Liver (tissue), 9 donors: ENCODE measurements around the gene NGB. TPM values are rescaled to one million over a fixed set of nuclear protein-coding genes. Genes with fewer than 3 reads are reported as not detected.
"Not testable (repeated sequence)": the region's sequence is repeated elsewhere in the genome, so short reads cannot be mapped to it uniquely, and the experiment has no call there.

ENCODE experiments used
- DNase-seq: peaks from one replicate; pipeline ENCODE4 v3.0.0-alpha.2; 2017; ENCODE audit warnings: low spot score
- H3K27ac ChIP-seq, 2 donors: one replicate each; pipeline ENCODE4 v1.7.0; 2013; ENCODE audit warnings: inconsistent platforms in 2 of 2, low read length in 2 of 2, control low read depth in 1 of 2, low read depth in 1 of 2, mild to moderate bottlenecking in 1 of 2
- H3K27me3 ChIP-seq, 4 donors: one replicate each; pipeline versions ENCODE4 v1.6.1 to v1.7.0; 2013; ENCODE audit warnings: low read length in 3 of 4, inconsistent platforms in 1 of 4, mild to moderate bottlenecking in 1 of 4, moderate library complexity in 1 of 4; ENCODE audit not compliant: control insufficient read depth in 4 of 4, insufficient read depth in 4 of 4
- H3K36me3 ChIP-seq, 4 donors: one replicate each; pipeline versions ENCODE4 v1.6.1 to v1.7.0; 2013; ENCODE audit warnings: low read length in 3 of 4, mild to moderate bottlenecking in 3 of 4, low read depth in 1 of 4, moderate library complexity in 1 of 4; ENCODE audit not compliant: control insufficient read depth in 4 of 4, insufficient read depth in 3 of 4
- H3K4me1 ChIP-seq, 4 donors: one replicate each; pipeline versions ENCODE4 v1.6.1 to v1.7.0; 2013; ENCODE audit warnings: low read length in 3 of 4, mild to moderate bottlenecking in 3 of 4, moderate library complexity in 1 of 4; ENCODE audit not compliant: control insufficient read depth in 4 of 4, insufficient read depth in 4 of 4
- H3K4me3 ChIP-seq, 3 donors: one replicate each; pipeline versions ENCODE4 v1.6.1 to v1.7.0; 2013; ENCODE audit warnings: low read length in 3 of 3, control low read depth in 1 of 3, low read depth in 1 of 3, mild to moderate bottlenecking in 1 of 3
- H3K9ac ChIP-seq, 2 donors: one replicate each; pipeline ENCODE4 v1.7.0; 2013; ENCODE audit warnings: low read length in 2 of 2, mild to moderate bottlenecking in 2 of 2, moderate library complexity in 2 of 2, control low read depth in 1 of 2, low read depth in 1 of 2
- H3K9me3 ChIP-seq, 4 donors: one replicate each; pipeline versions ENCODE4 v1.6.1 to v1.7.0; 2013; ENCODE audit warnings: low read length in 3 of 4; ENCODE audit not compliant: control insufficient read depth in 4 of 4
- EGR1 ChIP-seq, 2 donors: IDR thresholded peaks; 2 replicates each; pipeline ENCODE4 v1.6.1; 2016 to 2018; ENCODE audit warnings: antibody characterized with exemption in 2 of 2, low read depth in 2 of 2
- FOXA1 ChIP-seq: IDR thresholded peaks from 2 replicates; pipeline ENCODE4 v1.6.1; 2016; ENCODE audit warnings: antibody characterized with exemption
- HNF4A ChIP-seq, 2 donors: conservative IDR thresholded peaks; 2 replicates each; pipeline ENCODE4 v1.6.1; 2016; ENCODE audit warnings: antibody characterized with exemption in 2 of 2, mild to moderate bottlenecking in 2 of 2
- HNF4G ChIP-seq: IDR thresholded peaks from 2 replicates; pipeline ENCODE4 v1.6.1; 2016; ENCODE audit warnings: antibody characterized with exemption
- JUND ChIP-seq, 2 donors: IDR thresholded peaks; 2 replicates each; pipeline ENCODE4 v1.6.1; 2016; ENCODE audit warnings: antibody characterized with exemption in 2 of 2
- MAX ChIP-seq: IDR thresholded peaks from 2 replicates; pipeline ENCODE4 v1.6.1; 2016; ENCODE audit warnings: antibody characterized with exemption
- NR2F2 ChIP-seq: IDR thresholded peaks from 2 replicates; pipeline ENCODE4 v1.6.1; 2016; ENCODE audit warnings: antibody characterized with exemption
- REST ChIP-seq: IDR thresholded peaks from 2 replicates; pipeline ENCODE4 v1.6.1; 2016; ENCODE audit warnings: antibody characterized with exemption, mild to moderate bottlenecking
- RXRA ChIP-seq, 2 donors: IDR thresholded peaks; 2 replicates each; pipeline ENCODE4 v1.6.1; 2017 to 2018; ENCODE audit warnings: antibody characterized with exemption in 2 of 2, mild to moderate bottlenecking in 1 of 2
- SP1 ChIP-seq: IDR thresholded peaks from 2 replicates; pipeline ENCODE4 v1.6.1; 2018; ENCODE audit warnings: antibody characterized with exemption, mild to moderate bottlenecking
- TAF1 ChIP-seq: conservative IDR thresholded peaks from 2 replicates; pipeline ENCODE4 v1.6.1; 2016; ENCODE audit warnings: antibody characterized with exemption, mild to moderate bottlenecking
- YY1 ChIP-seq: IDR thresholded peaks from 2 replicates; pipeline ENCODE4 v1.6.1; 2016; ENCODE audit warnings: antibody characterized with exemption, mild to moderate bottlenecking
- ZBTB33 ChIP-seq: IDR thresholded peaks from 2 replicates; pipeline ENCODE4 v1.6.1; 2016; ENCODE audit warnings: antibody characterized with exemption
- WGBS: extraction: QIAGEN DNeasy Blood & Tissue Kit; methylation state at CpG from one replicate; pipeline ENCODE4 v1.1.7; 2013; 5-methylcytosine and 5-hydroxymethylcytosine counted together
- polyA plus RNA-seq, 2 donors: library from polyadenylated mRNA; stranded (reverse) in 1 of 2; unstranded in 1 of 2; fragments of 200-250 nt in 1 of 2; fragments of >200 nt in 1 of 2; fragmentation: Nextera tagmentation in 1 of 2; extraction: Ambion mirVana in 1 of 2; gene quantifications; one replicate each; pipeline versions ENCODE4 v1.2.1 to v1.2.3, GENCODE V29; 2013 to 2015
- total RNA-seq, 2 donors: library from RNA; depleted of rRNA; stranded (reverse); fragments of >200 nt; gene quantifications; one replicate each; pipeline ENCODE4 v1.2.3, GENCODE V29; 2014
- donor health status: healthy.
- donor health status: healthy.
- donor health status: healthy.
- donor health status: healthy.
- donor health status: healthy.

NGB gene
- total and polyA plus RNA-seq, 4 donors = not detected

GRCh38 chr14:77281852-77282410 is 10.9 kb upstream of the NGB start:
- H3K4me1 ChIP-seq = no peaks in the 10 kb centered on the region
- H3K4me3 ChIP-seq = no peak overlapping the region
- no peaks in the 10 kb centered on the region for H3K27me3 ChIP-seq
- H3K27ac ChIP-seq = no peak overlapping the region
- no peaks in the 10 kb centered on the region for H3K9me3 ChIP-seq
- no peak for TF ChIP-seq YY1
- TF ChIP-seq JUND (IDR thresholded peaks at IDR 0.05) = no peak
- TF ChIP-seq REST = no peak
- no peak for TF ChIP-seq NR2F2
- no peak for TF ChIP-seq MAX
- no peak for TF ChIP-seq SP1
- no peak for TF ChIP-seq HNF4G
- TF ChIP-seq EGR1 (IDR thresholded peaks at IDR 0.05; ENCODE audit: low read depth in 2 of 2) = no peak
- WGBS = 96% methylated on average over 6 of the region's 6 CpGs
- no peak for DNase-seq
- no peak overlapping the region for H3K9ac ChIP-seq
- peaks cover 6 to 70% (median 34%) of the 10 kb centered on the region in 4 donors for H3K36me3 ChIP-seq

GRCh38 chr14:77280921-77281320 is 9.9 kb upstream of the NGB start:
- 98% methylated on average over 4 of the region's 4 CpGs for WGBS
- H3K4me1 ChIP-seq, H3K4me3 ChIP-seq, H3K27ac ChIP-seq, H3K9me3 ChIP-seq, H3K9ac ChIP-seq, H3K27me3 ChIP-seq, DNase-seq: not testable (repeated sequence)
- H3K36me3 ChIP-seq = peaks cover 7 to 64% (median 30%) of the 10 kb centered on the region in 4 donors

- Histone ChIP-seq H3K9ac (no peak overlapping the region), H3K4me3 (no peak overlapping the region), H3K9me3 (no peaks in the 10 kb centered on the region), H3K27me3 (no peaks in the 10 kb centered on the region), H3K36me3 (peaks cover 5 to 52% (median 22%) of the 10 kb centered on the region in 4 donors), H3K4me1 (no peaks in the 10 kb centered on the region), H3K27ac (no peak overlapping the region)
- no peak for DNase-seq
- 96% methylated on average over 13 of the region's 13 CpGs for WGBS
- no peak for TF ChIP-seq NR2F2
Measured at GRCh38 chr14:77279719-77280118, 8.7 kb upstream of the NGB start.

GRCh38 chr14:77278461-77279230 is 7.6 kb upstream of the NGB start:
- no peaks in the 10 kb centered on the region for H3K27me3 ChIP-seq
- H3K9ac ChIP-seq = no peak overlapping the region
- 97% methylated on average over 14 of the region's 14 CpGs for WGBS
- H3K4me3 ChIP-seq = no peak overlapping the region
- no peak overlapping the region for H3K27ac ChIP-seq
- H3K9me3 ChIP-seq = no peaks in the 10 kb centered on the region
- no peak for DNase-seq
- no peaks in the 10 kb centered on the region for H3K4me1 ChIP-seq
- H3K36me3 ChIP-seq = peaks cover 2 to 42% (median 14%) of the 10 kb centered on the region in 4 donors
- TF ChIP-seq TAF1 (no peak), MAX (no peak), REST (no peak), HNF4A (conservative IDR thresholded peaks at IDR 0.05) (no peak), JUND (IDR thresholded peaks at IDR 0.05) (no peak), RXRA (IDR thresholded peaks at IDR 0.05) (no peak), FOXA1 (no peak), ZBTB33 (no peak)
